ENCODE measurements around the gene SSH3.
A peak's percentile ranks its signal among the peaks of the same experiment; 100 is the strongest.

Gene SSH3

DNA sequence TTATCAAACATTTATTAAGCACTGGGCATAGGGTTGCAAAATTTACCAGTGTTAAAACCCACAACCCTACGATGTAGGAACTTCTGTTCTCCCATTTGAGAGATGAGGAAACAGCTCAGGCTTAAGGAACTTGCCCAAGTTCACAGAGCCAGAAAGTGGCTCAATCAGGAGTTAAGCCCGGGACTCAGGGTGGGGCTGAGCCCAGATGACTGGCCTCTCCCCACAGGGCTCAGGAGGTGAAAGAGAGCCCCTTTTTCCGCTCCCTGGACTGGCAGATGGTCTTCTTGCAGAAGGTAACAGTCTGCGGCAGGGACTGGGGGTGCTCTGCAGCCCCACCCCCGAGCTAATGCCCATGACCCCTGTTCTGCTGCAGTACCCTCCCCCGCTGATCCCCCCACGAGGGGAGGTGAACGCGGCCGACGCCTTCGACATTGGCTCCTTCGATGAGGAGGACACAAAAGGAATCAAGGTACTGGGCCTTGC is 19.8 kb upstream of the SSH3 start:
- DNase-seq (ENCODE audit: low read depth in 1 of 2, low spot score in 1 of 2), result peak; percentile 86 to 95
- peak overlapping the region; percentile 36 for H3K4me3 ChIP-seq (replicated peaks; ENCODE audit: insufficient read depth, low read length)
- H3K27ac ChIP-seq (replicated peaks), result peak overlapping the region; percentile 100
- TF ChIP-seq POLR2AphosphoS5 (IDR thresholded peaks at IDR 0.05; ENCODE audit: low read depth) (no peak), GABPA (IDR thresholded peaks at IDR 0.05; ENCODE audit: low read depth) (no peak), SPI1 (IDR thresholded peaks at IDR 0.05; ENCODE audit: borderline replicate concordance, low read depth) (peak; percentile 27; the same call in 1 of the 2 replicates)
- TF ChIP-seq, protein P1, sequence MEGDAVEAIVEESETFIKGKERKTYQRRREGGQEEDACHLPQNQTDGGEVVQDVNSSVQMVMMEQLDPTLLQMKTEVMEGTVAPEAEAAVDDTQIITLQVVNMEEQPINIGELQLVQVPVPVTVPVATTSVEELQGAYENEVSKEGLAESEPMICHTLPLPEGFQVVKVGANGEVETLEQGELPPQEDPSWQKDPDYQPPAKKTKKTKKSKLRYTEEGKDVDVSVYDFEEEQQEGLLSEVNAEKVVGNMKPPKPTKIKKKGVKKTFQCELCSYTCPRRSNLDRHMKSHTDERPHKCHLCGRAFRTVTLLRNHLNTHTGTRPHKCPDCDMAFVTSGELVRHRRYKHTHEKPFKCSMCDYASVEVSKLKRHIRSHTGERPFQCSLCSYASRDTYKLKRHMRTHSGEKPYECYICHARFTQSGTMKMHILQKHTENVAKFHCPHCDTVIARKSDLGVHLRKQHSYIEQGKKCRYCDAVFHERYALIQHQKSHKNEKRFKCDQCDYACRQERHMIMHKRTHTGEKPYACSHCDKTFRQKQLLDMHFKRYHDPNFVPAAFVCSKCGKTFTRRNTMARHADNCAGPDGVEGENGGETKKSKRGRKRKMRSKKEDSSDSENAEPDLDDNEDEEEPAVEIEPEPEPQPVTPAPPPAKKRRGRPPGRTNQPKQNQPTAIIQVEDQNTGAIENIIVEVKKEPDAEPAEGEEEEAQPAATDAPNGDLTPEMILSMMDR (IDR thresholded peaks at IDR 0.05; ENCODE audit: insufficient read depth, low read length), result no peak
- H3K27me3 ChIP-seq (ENCODE audit: insufficient read depth, poor library complexity, severe bottlenecking), result no peaks in the 10 kb centered on the region

DNA sequence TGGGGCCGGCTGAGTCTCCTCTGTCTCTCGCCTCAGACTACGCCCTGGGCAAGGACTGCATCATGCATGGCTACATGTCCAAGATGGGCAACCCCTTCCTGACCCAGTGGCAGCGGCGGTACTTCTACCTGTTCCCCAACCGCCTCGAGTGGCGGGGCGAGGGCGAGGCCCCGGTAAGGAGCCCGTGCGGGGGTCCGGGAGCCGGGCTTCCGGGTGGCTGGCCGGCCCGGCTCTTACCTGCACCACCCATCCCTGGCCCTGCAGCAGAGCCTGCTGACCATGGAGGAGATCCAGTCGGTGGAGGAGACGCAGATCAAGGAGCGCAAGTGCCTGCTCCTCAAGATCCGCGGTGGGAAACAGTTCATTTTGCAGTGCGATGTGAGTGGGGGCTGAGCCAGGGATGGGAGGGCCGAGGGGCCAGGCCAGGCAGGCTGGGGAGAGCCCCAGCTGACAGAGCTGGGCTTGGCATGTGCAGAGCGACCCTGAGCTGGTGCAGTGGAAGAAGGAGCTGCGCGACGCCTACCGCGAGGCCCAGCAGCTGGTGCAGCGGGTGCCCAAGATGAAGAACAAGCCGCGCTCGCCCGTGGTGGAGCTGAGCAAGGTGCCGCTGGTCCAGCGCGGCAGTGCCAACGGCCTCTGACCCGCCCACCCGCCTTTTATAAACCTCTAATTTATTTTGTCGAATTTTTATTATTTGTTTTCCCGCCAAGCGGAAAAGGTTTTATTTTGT is 18.4 kb upstream of the SSH3 start:
- H3K27me3 ChIP-seq (ENCODE audit: insufficient read depth, poor library complexity, severe bottlenecking), result no peaks in the 10 kb centered on the region
- peak overlapping the region; percentile 100 for H3K27ac ChIP-seq (replicated peaks)
- peak overlapping the region; percentile 36 for H3K4me3 ChIP-seq (replicated peaks; ENCODE audit: insufficient read depth, low read length)
- DNase-seq (ENCODE audit: low read depth in 1 of 2, low spot score in 1 of 2), result peak; percentile 56 to 58
- TF ChIP-seq, protein P2, sequence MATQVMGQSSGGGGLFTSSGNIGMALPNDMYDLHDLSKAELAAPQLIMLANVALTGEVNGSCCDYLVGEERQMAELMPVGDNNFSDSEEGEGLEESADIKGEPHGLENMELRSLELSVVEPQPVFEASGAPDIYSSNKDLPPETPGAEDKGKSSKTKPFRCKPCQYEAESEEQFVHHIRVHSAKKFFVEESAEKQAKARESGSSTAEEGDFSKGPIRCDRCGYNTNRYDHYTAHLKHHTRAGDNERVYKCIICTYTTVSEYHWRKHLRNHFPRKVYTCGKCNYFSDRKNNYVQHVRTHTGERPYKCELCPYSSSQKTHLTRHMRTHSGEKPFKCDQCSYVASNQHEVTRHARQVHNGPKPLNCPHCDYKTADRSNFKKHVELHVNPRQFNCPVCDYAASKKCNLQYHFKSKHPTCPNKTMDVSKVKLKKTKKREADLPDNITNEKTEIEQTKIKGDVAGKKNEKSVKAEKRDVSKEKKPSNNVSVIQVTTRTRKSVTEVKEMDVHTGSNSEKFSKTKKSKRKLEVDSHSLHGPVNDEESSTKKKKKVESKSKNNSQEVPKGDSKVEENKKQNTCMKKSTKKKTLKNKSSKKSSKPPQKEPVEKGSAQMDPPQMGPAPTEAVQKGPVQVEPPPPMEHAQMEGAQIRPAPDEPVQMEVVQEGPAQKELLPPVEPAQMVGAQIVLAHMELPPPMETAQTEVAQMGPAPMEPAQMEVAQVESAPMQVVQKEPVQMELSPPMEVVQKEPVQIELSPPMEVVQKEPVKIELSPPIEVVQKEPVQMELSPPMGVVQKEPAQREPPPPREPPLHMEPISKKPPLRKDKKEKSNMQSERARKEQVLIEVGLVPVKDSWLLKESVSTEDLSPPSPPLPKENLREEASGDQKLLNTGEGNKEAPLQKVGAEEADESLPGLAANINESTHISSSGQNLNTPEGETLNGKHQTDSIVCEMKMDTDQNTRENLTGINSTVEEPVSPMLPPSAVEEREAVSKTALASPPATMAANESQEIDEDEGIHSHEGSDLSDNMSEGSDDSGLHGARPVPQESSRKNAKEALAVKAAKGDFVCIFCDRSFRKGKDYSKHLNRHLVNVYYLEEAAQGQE (IDR thresholded peaks at IDR 0.05; ENCODE audit: insufficient replicate concordance, low read depth), result no peak
- TF ChIP-seq POLR2AphosphoS5 (IDR thresholded peaks at IDR 0.05; ENCODE audit: low read depth) (no peak), GABPA (IDR thresholded peaks at IDR 0.05; ENCODE audit: low read depth) (no peak), SPI1 (IDR thresholded peaks at IDR 0.05; ENCODE audit: borderline replicate concordance, low read depth) (no peak)
- TF ChIP-seq, protein P1 (IDR thresholded peaks at IDR 0.05; ENCODE audit: insufficient read depth, low read length), result no peak

DNA sequence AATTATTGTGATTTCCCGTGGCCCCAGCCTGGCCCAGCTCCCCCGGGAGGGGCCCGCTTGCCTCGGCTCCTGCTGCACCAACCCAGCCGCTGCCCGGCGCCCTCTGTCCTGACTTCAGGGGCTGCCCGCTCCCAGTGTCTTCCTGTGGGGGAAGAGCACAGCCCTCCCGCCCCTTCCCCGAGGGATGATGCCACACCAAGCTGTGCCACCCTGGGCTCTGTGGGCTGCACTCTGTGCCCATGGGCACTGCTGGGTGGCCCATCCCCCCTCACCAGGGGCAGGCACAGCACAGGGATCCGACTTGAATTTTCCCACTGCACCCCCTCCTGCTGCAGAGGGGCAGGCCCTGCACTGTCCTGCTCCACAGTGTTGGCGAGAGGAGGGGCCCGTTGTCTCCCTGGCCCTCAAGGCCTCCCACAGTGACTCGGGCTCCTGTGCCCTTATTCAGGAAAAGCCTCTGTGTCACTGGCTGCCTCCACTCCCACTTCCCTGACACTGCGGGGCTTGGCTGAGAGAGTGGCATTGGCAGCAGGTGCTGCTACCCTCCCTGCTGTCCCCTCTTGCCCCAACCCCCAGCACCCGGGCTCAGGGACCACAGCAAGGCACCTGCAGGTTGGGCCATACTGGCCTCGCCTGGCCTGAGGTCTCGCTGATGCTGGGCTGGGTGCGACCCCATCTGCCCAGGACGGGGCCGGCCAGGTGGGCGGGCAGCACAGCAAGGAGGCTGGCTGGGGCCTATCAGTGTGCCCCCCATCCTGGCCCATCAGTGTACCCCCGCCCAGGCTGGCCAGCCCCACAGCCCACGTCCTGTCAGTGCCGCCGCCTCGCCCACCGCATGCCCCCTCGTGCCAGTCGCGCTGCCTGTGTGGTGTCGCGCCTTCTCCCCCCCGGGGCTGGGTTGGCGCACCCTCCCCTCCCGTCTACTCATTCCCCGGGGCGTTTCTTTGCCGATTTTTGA is 17.5 kb upstream of the SSH3 start:
- H3K27ac ChIP-seq (replicated peaks), result peak overlapping the region; percentile 100
- no peak for TF ChIP-seq GABPA (IDR thresholded peaks at IDR 0.05; ENCODE audit: low read depth)
- peak; percentile 89 for TF ChIP-seq POLR2AphosphoS5 (IDR thresholded peaks at IDR 0.05; ENCODE audit: low read depth)
- DNase-seq (ENCODE audit: low read depth in 1 of 2, low spot score in 1 of 2), result peak; percentile 53 to 60

DNA sequence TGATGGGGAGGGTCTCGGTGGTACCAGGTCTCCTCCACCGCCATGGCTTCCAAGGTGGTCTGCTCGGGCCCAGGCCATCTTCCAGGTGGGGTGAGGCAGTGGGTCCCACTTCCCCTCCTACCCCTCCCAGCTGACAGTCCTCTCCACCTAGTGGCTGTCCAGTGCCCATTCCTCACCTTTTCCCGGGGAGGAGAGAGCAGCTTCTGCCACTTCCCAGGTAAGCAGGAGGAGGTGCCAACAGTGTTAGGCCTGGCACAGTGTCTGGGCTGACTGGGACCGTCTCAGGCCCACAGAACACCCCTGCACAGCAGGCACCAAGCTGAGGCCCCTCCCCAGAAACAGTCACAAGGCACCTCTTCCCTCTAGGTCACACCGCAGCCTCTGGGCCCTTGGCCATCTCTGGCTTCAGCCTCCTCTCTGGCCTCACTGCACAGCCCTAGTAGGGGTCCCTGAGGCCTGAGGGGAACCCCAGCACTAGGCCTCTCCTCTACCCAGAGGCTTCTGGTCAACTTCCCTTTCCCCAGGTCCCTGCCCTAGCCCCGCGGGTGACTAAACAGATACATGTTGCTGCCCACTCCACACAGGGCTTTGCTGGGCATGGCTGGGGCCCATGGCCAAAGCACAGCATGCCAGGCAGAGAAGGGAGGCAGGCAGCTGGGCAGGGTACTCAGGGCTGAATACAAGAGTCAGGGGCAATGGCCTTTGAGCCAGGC is 16.6 kb upstream of the SSH3 start:
- Histone ChIP-seq H3K4me3 (replicated peaks; ENCODE audit: insufficient read depth, low read length) (peak overlapping the region; percentile 19), H3K27ac (replicated peaks) (peak overlapping the region; percentile 100), H3K27me3 (ENCODE audit: insufficient read depth, poor library complexity, severe bottlenecking) (no peaks in the 10 kb centered on the region)
- DNase-seq (ENCODE audit: low read depth in 1 of 2, low spot score in 1 of 2), result peak; percentile 75 to 76
- TF ChIP-seq, protein P1 (IDR thresholded peaks at IDR 0.05; ENCODE audit: insufficient read depth, low read length), result no peak
- 0 out of 2 replicates have a peak, but pooled peaks have one; percentile 17 for TF ChIP-seq SPI1 (IDR thresholded peaks at IDR 0.05; ENCODE audit: borderline replicate concordance, low read depth)

More for the DNA sequence above, 17.5 kb upstream of the SSH3 start:
- peak overlapping the region; percentile 36 for H3K4me3 ChIP-seq (replicated peaks; ENCODE audit: insufficient read depth, low read length)
- H3K27me3 ChIP-seq (ENCODE audit: insufficient read depth, poor library complexity, severe bottlenecking), result no peaks in the 10 kb centered on the region

Data from HL-60 (cell line).